ENCODE measurements around the gene SLC35B1.

GRCh38 chr17:49747632-49748031 is 39.9 kb upstream of the SLC35B1 start:
- TF ChIP-seq POLR2AphosphoS5 (IDR thresholded peaks at IDR 0.05; ENCODE audit: low read depth, low read length) (no peak), CTCF (IDR thresholded peaks at IDR 0.05) (no peak)

Measured in Panc1 (cell line).